ENCODE results near the gene MAP9.
A peak's percentile ranks its signal among the peaks of the same experiment; 100 is the strongest.

MAP9 gene

GRCh38 chr4:155408796-155409195 lies 32.0 kb upstream of the MAP9 start:
- TF ChIP-seq CREB1 (IDR thresholded peaks at IDR 0.05; ENCODE audit: low read depth), result no peak
- TF ChIP-seq FOXM1 (IDR thresholded peaks at IDR 0.05; ENCODE audit: borderline replicate concordance, low read depth), result no peak
- no peak for TF ChIP-seq TCF12 (IDR thresholded peaks at IDR 0.05; ENCODE audit: low read depth)
- no peak for TF ChIP-seq TAF1 (IDR thresholded peaks at IDR 0.05; ENCODE audit: low read depth)
- TF ChIP-seq YY1 (IDR thresholded peaks at IDR 0.05; ENCODE audit: low read depth), result no peak
- no peak for TF ChIP-seq MAX (IDR thresholded peaks at IDR 0.05)
- TF ChIP-seq CEBPB (IDR thresholded peaks at IDR 0.05), result no peak
- no peak for TF ChIP-seq USF1 (IDR thresholded peaks at IDR 0.05)
- no peak for TF ChIP-seq NFIC (IDR thresholded peaks at IDR 0.05)
- no peak for TF ChIP-seq RAD21 (IDR thresholded peaks at IDR 0.05; ENCODE audit: low read depth)
- TF ChIP-seq EGR1 (IDR thresholded peaks at IDR 0.05), result no peak

DNA sequence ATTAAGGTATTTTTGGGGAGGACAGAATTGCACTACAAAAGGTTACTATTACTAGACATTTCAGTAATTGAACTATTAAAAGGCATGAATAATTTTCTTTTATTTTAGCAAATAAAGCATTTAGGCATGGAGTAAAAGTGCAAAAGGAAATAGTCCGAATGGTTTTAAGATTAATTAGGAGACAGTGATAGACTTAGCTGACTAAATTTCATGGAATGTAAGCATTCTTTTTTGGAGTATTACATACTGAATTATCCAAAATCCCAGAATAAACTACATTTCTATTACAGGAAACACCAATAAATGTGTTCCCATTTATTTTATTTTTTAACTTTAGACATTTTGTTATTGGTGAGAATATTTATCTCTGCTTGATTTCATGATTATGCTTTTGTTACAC lies 30.7 kb upstream of the MAP9 start:
- no peak for TF ChIP-seq ZBTB7A (IDR thresholded peaks at IDR 0.05; ENCODE audit: low read depth)
- no peak for TF ChIP-seq TAF1 (IDR thresholded peaks at IDR 0.05; ENCODE audit: low read depth)
- no peak for TF ChIP-seq REST (IDR thresholded peaks at IDR 0.05; ENCODE audit: low read depth)
- TF ChIP-seq MAX (IDR thresholded peaks at IDR 0.05), result no peak
- no peak for TF ChIP-seq USF1 (IDR thresholded peaks at IDR 0.05)
- TF ChIP-seq NFIC (IDR thresholded peaks at IDR 0.05), result no peak
- TF ChIP-seq EGR1 (IDR thresholded peaks at IDR 0.05), result no peak
- TF ChIP-seq CREB1 (IDR thresholded peaks at IDR 0.05; ENCODE audit: low read depth), result no peak
- TF ChIP-seq TCF12 (IDR thresholded peaks at IDR 0.05; ENCODE audit: low read depth), result no peak

- TF ChIP-seq FOXM1 (IDR thresholded peaks at IDR 0.05; ENCODE audit: borderline replicate concordance, low read depth) (no peak), EP300 (IDR thresholded peaks at IDR 0.05; ENCODE audit: borderline replicate concordance) (no peak), EGR1 (IDR thresholded peaks at IDR 0.05) (no peak), CEBPB (IDR thresholded peaks at IDR 0.05) (no peak), NFIC (IDR thresholded peaks at IDR 0.05) (no peak), TAF1 (IDR thresholded peaks at IDR 0.05; ENCODE audit: low read depth) (no peak), TEAD4 (IDR thresholded peaks at IDR 0.05) (no peak), MAX (IDR thresholded peaks at IDR 0.05) (no peak), USF1 (IDR thresholded peaks at IDR 0.05) (no peak)
Measured at GRCh38 chr4:155405059-155405458, 28.3 kb upstream of the MAP9 start.

GRCh38 chr4:155403886-155404285 lies 27.1 kb upstream of the MAP9 start:
- TF ChIP-seq YY1 (IDR thresholded peaks at IDR 0.05; ENCODE audit: low read depth) (no peak), RAD21 (IDR thresholded peaks at IDR 0.05; ENCODE audit: low read depth) (peak; percentile 53), EP300 (IDR thresholded peaks at IDR 0.05; ENCODE audit: borderline replicate concordance) (no peak), CEBPB (IDR thresholded peaks at IDR 0.05) (no peak)

DNA sequence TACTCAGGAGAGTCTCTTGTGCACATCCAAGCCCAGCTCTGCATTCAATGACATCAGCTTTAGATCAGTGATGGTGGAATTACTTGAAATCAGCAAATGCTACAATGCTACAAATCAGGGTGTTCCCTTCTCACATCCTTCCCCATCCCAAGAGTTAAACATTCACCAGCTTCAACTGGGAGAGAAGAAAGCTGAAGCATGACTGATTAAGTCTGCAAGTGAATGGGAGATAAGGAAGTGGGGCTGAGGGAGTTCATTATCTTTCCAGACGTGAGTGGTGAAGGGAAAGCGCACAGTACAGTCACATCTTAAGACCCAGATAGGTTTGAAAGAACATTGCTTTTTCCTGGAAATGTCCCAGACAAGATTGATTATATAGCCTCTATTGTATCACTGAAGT lies 26.2 kb upstream of the MAP9 start:
- TF ChIP-seq FOXM1 (IDR thresholded peaks at IDR 0.05; ENCODE audit: borderline replicate concordance, low read depth) (no peak), USF1 (IDR thresholded peaks at IDR 0.05) (no peak), TEAD4 (IDR thresholded peaks at IDR 0.05) (no peak), ZBTB7A (IDR thresholded peaks at IDR 0.05; ENCODE audit: low read depth) (no peak), TCF12 (IDR thresholded peaks at IDR 0.05; ENCODE audit: low read depth) (no peak)

DNA sequence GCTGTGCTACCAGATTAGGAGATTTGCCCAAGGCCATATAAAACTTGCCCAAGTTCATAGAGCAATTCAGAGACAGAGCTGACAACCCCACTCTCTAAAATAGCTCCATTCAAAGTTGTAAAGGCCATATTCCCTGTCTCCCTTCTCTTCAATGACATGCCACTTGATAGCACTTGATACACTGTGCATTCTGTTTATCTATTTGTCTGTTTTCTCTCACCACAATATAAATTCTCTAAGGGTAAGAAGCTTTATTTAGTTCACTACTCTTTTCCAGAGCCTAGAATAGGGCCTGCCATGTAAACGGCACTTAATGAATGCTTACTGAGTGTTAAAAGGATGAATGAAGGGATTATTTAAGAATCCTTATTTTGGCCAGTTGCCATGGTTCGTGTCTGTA lies 24.1 kb upstream of the MAP9 start:
- no peak for TF ChIP-seq FOXM1 (IDR thresholded peaks at IDR 0.05; ENCODE audit: borderline replicate concordance, low read depth)
- no peak for TF ChIP-seq YY1 (IDR thresholded peaks at IDR 0.05; ENCODE audit: low read depth)
- TF ChIP-seq MAX (IDR thresholded peaks at IDR 0.05), result no peak
- TF ChIP-seq NFIC (IDR thresholded peaks at IDR 0.05), result no peak
- no peak for TF ChIP-seq EP300 (IDR thresholded peaks at IDR 0.05; ENCODE audit: borderline replicate concordance)
- no peak for TF ChIP-seq USF1 (IDR thresholded peaks at IDR 0.05)
- TF ChIP-seq CREB1 (IDR thresholded peaks at IDR 0.05; ENCODE audit: low read depth), result no peak
- TF ChIP-seq TCF12 (IDR thresholded peaks at IDR 0.05; ENCODE audit: low read depth), result no peak
- TF ChIP-seq RAD21 (IDR thresholded peaks at IDR 0.05; ENCODE audit: low read depth), result no peak
